Fibroblast of lung (primary cell): ENCODE results near the gene MAP4K4. TPM values are rescaled to one million over a fixed set of nuclear protein-coding genes. Genes with fewer than 3 reads are reported as not detected.

Source experiments
- DNase-seq, 2 donors: peaks; one replicate each; pipeline versions ENCODE4 v3.0.0 to v3.0.0-alpha.2; 2010; ENCODE audit warnings: low read depth in 2 of 2
- H2AFZ ChIP-seq: 2 replicates; pipeline ENCODE4 v1.5.1; 2012; ENCODE audit warnings: low read length, control low read depth, inconsistent platforms
- H3K27ac ChIP-seq: 2 replicates; pipeline ENCODE4 v1.5.1; 2011; ENCODE audit warnings: low read length, control low read depth; ENCODE audit not compliant: insufficient read depth
- H3K27me3 ChIP-seq: 2 replicates; pipeline ENCODE4 v1.5.1; 2011; ENCODE audit warnings: mild to moderate bottlenecking, low read length; ENCODE audit not compliant: control insufficient read depth, insufficient read depth
- H3K36me3 ChIP-seq: 2 replicates; pipeline ENCODE4 v1.5.1; 2011; ENCODE audit warnings: low read length; ENCODE audit not compliant: control insufficient read depth, insufficient read depth
- H3K4me1 ChIP-seq: 2 replicates; pipeline ENCODE4 v1.5.1; 2011; ENCODE audit warnings: low read length; ENCODE audit not compliant: control insufficient read depth, insufficient read depth; ENCODE audit errors: extremely low read depth
- H3K4me2 ChIP-seq: 2 replicates; pipeline ENCODE4 v1.5.1; 2011; ENCODE audit warnings: low read length, control low read depth; ENCODE audit not compliant: insufficient read depth; ENCODE audit errors: extremely low read depth
- H3K4me3 ChIP-seq, 4 experiments: fragments of 200-600 bp in 1 of 4; sonication (generic) in 1 of 4; replicated peaks in 1 of 4; 2 replicates each; pipeline ENCODE4 v1.5.1; 2011 to 2016; ENCODE audit warnings: low read length in 4 of 4, low read depth in 3 of 4, mild to moderate bottlenecking in 3 of 4, control low read depth in 2 of 4, inconsistent platforms in 1 of 4, mixed read lengths in 1 of 4; ENCODE audit not compliant: insufficient read depth in 1 of 4; ENCODE audit errors: control extremely low read depth in 1 of 4
- H3K79me2 ChIP-seq: 2 replicates; pipeline ENCODE4 v1.5.1; 2012; ENCODE audit warnings: mild to moderate bottlenecking, low read length, inconsistent platforms; ENCODE audit not compliant: control insufficient read depth, insufficient read depth
- H3K9ac ChIP-seq: 2 replicates; pipeline ENCODE4 v1.5.1; 2011; ENCODE audit warnings: mild to moderate bottlenecking, low read length, control low read depth; ENCODE audit not compliant: insufficient read depth
- H3K9me3 ChIP-seq: 2 replicates; pipeline ENCODE4 v1.5.1; 2012; ENCODE audit warnings: low read depth, low read length; ENCODE audit not compliant: control insufficient read depth, insufficient read depth
- H4K20me1 ChIP-seq: 2 replicates; pipeline ENCODE4 v1.5.1; 2011; ENCODE audit warnings: low read length; ENCODE audit not compliant: control insufficient read depth, insufficient read depth; ENCODE audit errors: extremely low read depth
- CTCF ChIP-seq, 2 donors: IDR thresholded peaks in 1 of 2; conservative IDR thresholded peaks in 1 of 2; 1 replicate in 1 of 2; 2 replicates in 1 of 2; pipeline ENCODE4 v1.5.1; 2011 to 2012; ENCODE audit warnings: low read length in 2 of 2, control low read depth in 1 of 2, inconsistent platforms in 1 of 2, low read depth in 1 of 2, mild to moderate bottlenecking in 1 of 2
- EZH2 ChIP-seq: IDR thresholded peaks from 2 replicates; pipeline ENCODE4 v1.5.1; 2012; ENCODE audit warnings: low read length, control low read depth, mild to moderate bottlenecking; ENCODE audit errors: missing control alignments
- polyA plus RNA-seq, 2 donors: library from polyadenylated mRNA; depleted of rRNA in 1 of 2; stranded (reverse) in 1 of 2; unstranded in 1 of 2; fragments of >200 nt; gene quantifications; 2 replicates each; pipeline ENCODE4 v1.2.1, GENCODE V29; 2011 to 2012; ENCODE audit warnings: missing spikeins in 1 of 2
- total RNA-seq: library from RNA; depleted of rRNA; stranded (reverse); fragments of >200 nt; gene quantifications from 2 replicates; pipeline ENCODE4 v1.2.1, GENCODE V29; 2014

MAP4K4 gene
- total and polyA plus RNA-seq, 2 donors (not counting 1 experiment from before 2014, with no cell fraction given): 113 to 164 TPM

GRCh38 chr2:101736233-101736632, 38.7 kb downstream of the MAP4K4 start:
- no peak overlapping the region for H3K9ac ChIP-seq
- TF ChIP-seq EZH2 (no peak), CTCF (conservative IDR thresholded peaks at IDR 0.05 in 1 of 2, IDR thresholded peaks at IDR 0.05 in 1 of 2; ENCODE audit: low read depth in 1 of 2, low read length in 2 of 2) (no peak)
- DNase-seq: no peak
- no peak overlapping the region for H3K4me3 ChIP-seq
- no peaks in the 10 kb centered on the region for H3K9me3 ChIP-seq
- peak overlapping the region; percentile 24 for H3K27ac ChIP-seq
- peaks cover 37% of the 10 kb centered on the region for H3K4me1 ChIP-seq
- peaks cover 4% of the 10 kb centered on the region for H4K20me1 ChIP-seq
- no peaks in the 10 kb centered on the region for H3K36me3 ChIP-seq
- peaks cover 93% of the 10 kb centered on the region for H3K79me2 ChIP-seq
- no peaks in the 10 kb centered on the region for H3K27me3 ChIP-seq
- H3K4me2 ChIP-seq: peak overlapping the region; percentile 60
- H2AFZ ChIP-seq: no peak overlapping the region

GRCh38 chr2:101736861-101737291, 39.4 kb downstream of the MAP4K4 start:
- Histone ChIP-seq H3K27ac (peak overlapping the region; percentile 24), H3K36me3 (no peaks in the 10 kb centered on the region), H2AFZ (no peak overlapping the region), H3K4me3 (no peak overlapping the region), H4K20me1 (peaks cover 4% of the 10 kb centered on the region), H3K79me2 (peaks cover 93% of the 10 kb centered on the region), H3K9me3 (no peaks in the 10 kb centered on the region), H3K4me1 (peaks cover 40% of the 10 kb centered on the region), H3K9ac (no peak overlapping the region), H3K27me3 (no peaks in the 10 kb centered on the region), H3K4me2 (peak overlapping the region; percentile 60)
- peak; percentile 77 to 82 for DNase-seq
- TF ChIP-seq EZH2: no peak
- no peak for TF ChIP-seq CTCF (conservative IDR thresholded peaks at IDR 0.05 in 1 of 2, IDR thresholded peaks at IDR 0.05 in 1 of 2; ENCODE audit: low read depth in 1 of 2, low read length in 2 of 2)

GRCh38 chr2:101737478-101738255, 40.2 kb downstream of the MAP4K4 start:
- H3K36me3 ChIP-seq: no peaks in the 10 kb centered on the region
- H3K4me2 ChIP-seq: no peak overlapping the region
- peaks cover 94% of the 10 kb centered on the region for H3K79me2 ChIP-seq
- peaks cover 40% of the 10 kb centered on the region for H3K4me1 ChIP-seq
- TF ChIP-seq EZH2: no peak
- no peak for TF ChIP-seq CTCF (conservative IDR thresholded peaks at IDR 0.05 in 1 of 2, IDR thresholded peaks at IDR 0.05 in 1 of 2; ENCODE audit: low read depth in 1 of 2, low read length in 2 of 2)
- H3K27ac ChIP-seq: no peak overlapping the region
- H3K9ac ChIP-seq: no peak overlapping the region
- H3K27me3 ChIP-seq: no peaks in the 10 kb centered on the region
- peak in 1 of 2 donors; percentile 47 for DNase-seq
- H3K4me3 ChIP-seq: no peak overlapping the region
- H4K20me1 ChIP-seq: peaks cover 4% of the 10 kb centered on the region
- H2AFZ ChIP-seq: no peak overlapping the region
- no peaks in the 10 kb centered on the region for H3K9me3 ChIP-seq
